ENCODE measurements around the gene C1orf21. TPM values are rescaled to one million over a fixed set of nuclear protein-coding genes. Genes with fewer than 3 reads are reported as not detected.

Gene C1orf21
- total RNA-seq, 2 experiments from 2014 or later = 1.9 to 2.2 TPM

DNA sequence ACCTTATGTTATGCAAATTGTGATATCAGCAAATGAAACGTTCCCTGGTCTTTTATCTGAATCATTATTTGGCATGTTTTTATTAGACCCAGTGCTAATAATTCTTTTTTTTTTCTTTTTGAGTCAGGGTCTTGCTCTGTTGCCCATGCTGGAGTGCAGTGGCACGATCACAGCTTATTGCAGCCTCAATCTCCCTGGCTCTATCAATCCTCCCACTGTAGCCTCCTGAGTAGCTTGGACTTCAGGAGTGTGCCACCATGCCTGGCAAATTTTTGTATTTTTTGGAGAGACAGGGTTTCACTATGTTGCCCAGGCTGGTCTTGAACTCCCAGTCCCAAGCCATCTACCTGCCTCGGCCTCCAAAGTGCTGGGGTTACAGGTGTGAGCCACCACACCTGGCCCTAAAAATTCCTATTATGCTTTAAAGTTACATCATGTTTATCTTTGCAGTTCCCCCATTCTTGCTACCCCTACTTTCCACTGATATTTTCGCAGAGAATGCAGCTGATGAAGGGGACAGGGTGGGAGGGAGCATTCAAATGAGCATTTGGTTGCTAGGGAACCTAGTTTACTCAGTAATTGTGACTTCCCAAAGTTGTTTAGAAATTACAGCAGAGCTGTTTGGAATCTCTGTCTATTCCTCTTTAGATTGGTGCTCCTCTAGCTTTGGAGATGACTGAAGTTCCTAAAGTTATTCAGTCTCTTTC, 18.4 kb downstream of the C1orf21 start:
- H3K9me3 Mint-ChIP-seq = no peaks in the 10 kb centered on the region
- intact Hi-C loops (cut with micrococcal nuclease) = no loop called here
- H3K4me3 Mint-ChIP-seq = no peak overlapping the region
- H3K4me1 Mint-ChIP-seq (ENCODE audit: low read depth) = no peaks in the 10 kb centered on the region
- H3K27me3 Mint-ChIP-seq = peaks cover 2% of the 10 kb centered on the region
- no peak for DNase-seq
- ChIA-PET CTCF (no interaction called here), POLR2A (no interaction called here)
- no peak overlapping the region for H3K27ac Mint-ChIP-seq
- H3K36me3 Mint-ChIP-seq = no peaks in the 10 kb centered on the region

DNA sequence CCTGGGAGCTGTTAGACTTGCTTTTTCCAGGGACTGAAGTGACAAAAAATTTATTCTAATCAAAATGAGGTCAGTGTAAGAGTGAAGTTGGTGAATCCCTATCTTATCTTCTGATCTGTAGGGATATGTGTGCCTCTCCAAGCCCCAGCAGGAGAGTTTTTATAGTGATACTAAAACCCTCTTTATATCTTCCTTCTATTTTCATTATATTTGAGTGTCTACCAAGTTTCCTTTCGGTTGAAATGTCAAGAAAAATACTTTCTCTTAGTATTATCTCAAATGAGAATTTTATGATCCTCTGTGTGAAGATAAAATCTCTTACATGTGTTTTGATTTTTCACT, 18.9 kb downstream of the C1orf21 start:
- POLR2A ChIA-PET = no interaction called here
- H3K9me3 Mint-ChIP-seq = no peaks in the 10 kb centered on the region
- CTCF ChIA-PET = no interaction called here
- H3K36me3 Mint-ChIP-seq = no peaks in the 10 kb centered on the region
- H3K4me1 Mint-ChIP-seq (ENCODE audit: low read depth) = no peaks in the 10 kb centered on the region
- intact Hi-C loops (cut with micrococcal nuclease) = no loop called here
- H3K27me3 Mint-ChIP-seq = peaks cover 2% of the 10 kb centered on the region
- no peak overlapping the region for H3K4me3 Mint-ChIP-seq
- H3K27ac Mint-ChIP-seq = no peak overlapping the region
- DNase-seq = no peak

DNA sequence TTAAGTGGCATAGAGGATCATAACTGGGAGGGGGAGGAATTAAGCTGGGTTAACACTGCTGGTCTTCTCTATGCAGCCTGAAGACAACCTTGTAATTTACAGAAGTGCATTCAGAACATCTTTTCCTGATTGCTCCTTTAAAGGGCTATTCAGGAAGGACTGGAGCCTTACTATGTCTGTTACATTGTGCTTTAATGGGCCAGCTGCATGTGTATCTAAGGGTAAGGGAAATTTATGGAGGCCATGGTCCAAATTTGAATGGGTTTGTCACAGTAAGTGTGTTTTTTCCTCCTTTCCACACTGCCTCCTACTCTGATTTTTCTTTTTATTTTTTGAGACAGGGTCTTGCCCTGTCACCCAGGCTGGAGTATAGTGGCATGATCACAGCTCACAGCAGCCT, 19.6 kb downstream of the C1orf21 start:
- Mint-ChIP-seq H3K9me3 (no peaks in the 10 kb centered on the region), H3K27me3 (peaks cover 2% of the 10 kb centered on the region), H3K27ac (no peak overlapping the region), H3K4me1 (ENCODE audit: low read depth) (no peaks in the 10 kb centered on the region), H3K36me3 (no peaks in the 10 kb centered on the region), H3K4me3 (no peak overlapping the region)
- no peak for DNase-seq
- intact Hi-C loops (cut with micrococcal nuclease) = no loop called here
- CTCF ChIA-PET = interaction anchor here (0.7 kb wide), 1 partner anchor 257 kb away, joined by 3 read pairs; no protein-coding TSS in a partner anchor
- POLR2A ChIA-PET = no interaction called here

- H3K36me3 Mint-ChIP-seq = no peaks in the 10 kb centered on the region
- H3K9me3 Mint-ChIP-seq = no peaks in the 10 kb centered on the region
- POLR2A ChIA-PET = no interaction called here
- H3K4me1 Mint-ChIP-seq (ENCODE audit: low read depth) = no peaks in the 10 kb centered on the region
- CTCF ChIA-PET = interaction anchor here (0.7 kb wide), 1 partner anchor 26 kb away, joined by 4 read pairs; no protein-coding TSS in a partner anchor
- H3K4me3 Mint-ChIP-seq = no peak overlapping the region
- intact Hi-C loops (cut with micrococcal nuclease) = no loop called here
- H3K27me3 Mint-ChIP-seq = no peaks in the 10 kb centered on the region
- no peak for DNase-seq
- no peak overlapping the region for H3K27ac Mint-ChIP-seq
Observed at GRCh38 chr1:184407816-184408510, 21.1 kb downstream of the C1orf21 start.

GRCh38 chr1:184408580-184408979, 21.8 kb downstream of the C1orf21 start:
- no peaks in the 10 kb centered on the region for H3K4me1 Mint-ChIP-seq (ENCODE audit: low read depth)
- intact Hi-C loops (cut with micrococcal nuclease) = no loop called here
- CTCF ChIA-PET = interaction anchor here (0.7 kb wide), 1 partner anchor 27 kb away, joined by 4 read pairs; no protein-coding TSS in a partner anchor
- H3K27ac Mint-ChIP-seq = no peak overlapping the region
- no peaks in the 10 kb centered on the region for H3K9me3 Mint-ChIP-seq
- peaks cover 5% of the 10 kb centered on the region for H3K27me3 Mint-ChIP-seq
- no peaks in the 10 kb centered on the region for H3K36me3 Mint-ChIP-seq
- DNase-seq = no peak
- POLR2A ChIA-PET = no interaction called here
- no peak overlapping the region for H3K4me3 Mint-ChIP-seq

GRCh38 chr1:184409011-184409410, 22.2 kb downstream of the C1orf21 start:
- POLR2A ChIA-PET = no interaction called here
- Mint-ChIP-seq H3K4me1 (ENCODE audit: low read depth) (no peaks in the 10 kb centered on the region), H3K27ac (no peak overlapping the region), H3K9me3 (no peaks in the 10 kb centered on the region), H3K27me3 (peaks cover 8% of the 10 kb centered on the region), H3K4me3 (no peak overlapping the region), H3K36me3 (no peaks in the 10 kb centered on the region)
- CTCF ChIA-PET = interaction anchor here (0.7 kb wide), 1 partner anchor 27 kb away, joined by 4 read pairs; no protein-coding TSS in a partner anchor
- intact Hi-C loops (cut with micrococcal nuclease) = no loop called here
- DNase-seq = no peak

- Mint-ChIP-seq H3K4me3 (no peak overlapping the region), H3K36me3 (no peaks in the 10 kb centered on the region), H3K9me3 (no peaks in the 10 kb centered on the region), H3K4me1 (ENCODE audit: low read depth) (no peaks in the 10 kb centered on the region), H3K27me3 (peaks cover 17% of the 10 kb centered on the region), H3K27ac (no peak overlapping the region)
- POLR2A ChIA-PET = no interaction called here
- intact Hi-C loops (cut with micrococcal nuclease) = no loop called here
- no peak for DNase-seq
- CTCF ChIA-PET = no interaction called here
Observed at GRCh38 chr1:184412472-184412871, 25.6 kb downstream of the C1orf21 start.

- H3K4me1 Mint-ChIP-seq (ENCODE audit: low read depth) = no peaks in the 10 kb centered on the region
- no peak overlapping the region for H3K27ac Mint-ChIP-seq
- H3K36me3 Mint-ChIP-seq = no peaks in the 10 kb centered on the region
- ChIA-PET CTCF (no interaction called here), POLR2A (no interaction called here)
- H3K27me3 Mint-ChIP-seq = peaks cover 21% of the 10 kb centered on the region
- H3K4me3 Mint-ChIP-seq = no peak overlapping the region
- intact Hi-C loops (cut with micrococcal nuclease) = no loop called here
- DNase-seq = no peak
- no peaks in the 10 kb centered on the region for H3K9me3 Mint-ChIP-seq
Observed at GRCh38 chr1:184416481-184416880, 29.7 kb downstream of the C1orf21 start.

- H3K36me3 Mint-ChIP-seq = no peaks in the 10 kb centered on the region
- peaks cover 21% of the 10 kb centered on the region for H3K27me3 Mint-ChIP-seq
- no peaks in the 10 kb centered on the region for H3K9me3 Mint-ChIP-seq
- ChIA-PET POLR2A (no interaction called here), CTCF (no interaction called here)
- DNase-seq = no peak
- H3K27ac Mint-ChIP-seq = no peak overlapping the region
- H3K4me3 Mint-ChIP-seq = no peak overlapping the region
- H3K4me1 Mint-ChIP-seq (ENCODE audit: low read depth) = no peaks in the 10 kb centered on the region
- intact Hi-C loops (cut with micrococcal nuclease) = no loop called here
Observed at GRCh38 chr1:184416946-184417345, 30.1 kb downstream of the C1orf21 start.

DNA sequence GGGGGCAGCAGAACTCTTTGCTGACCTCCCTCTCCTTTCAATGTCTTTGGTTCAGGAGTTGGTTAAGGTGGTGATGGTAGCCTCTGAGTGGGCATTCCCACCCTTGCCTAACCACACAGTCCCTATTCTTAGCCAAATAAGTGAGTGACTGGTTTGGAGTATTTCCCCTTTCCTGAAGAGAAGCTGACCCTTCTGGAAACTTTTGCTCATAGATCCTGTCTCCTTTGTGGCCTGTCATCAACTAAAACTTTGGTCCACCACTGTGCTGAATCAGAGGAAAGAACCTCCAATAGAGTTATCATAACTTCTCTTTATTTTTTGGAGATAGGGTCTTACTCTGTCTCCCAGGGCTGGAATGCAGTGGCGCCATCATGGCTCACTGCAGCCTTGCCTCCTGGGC, 31.1 kb downstream of the C1orf21 start:
- CTCF ChIA-PET = no interaction called here

DNA sequence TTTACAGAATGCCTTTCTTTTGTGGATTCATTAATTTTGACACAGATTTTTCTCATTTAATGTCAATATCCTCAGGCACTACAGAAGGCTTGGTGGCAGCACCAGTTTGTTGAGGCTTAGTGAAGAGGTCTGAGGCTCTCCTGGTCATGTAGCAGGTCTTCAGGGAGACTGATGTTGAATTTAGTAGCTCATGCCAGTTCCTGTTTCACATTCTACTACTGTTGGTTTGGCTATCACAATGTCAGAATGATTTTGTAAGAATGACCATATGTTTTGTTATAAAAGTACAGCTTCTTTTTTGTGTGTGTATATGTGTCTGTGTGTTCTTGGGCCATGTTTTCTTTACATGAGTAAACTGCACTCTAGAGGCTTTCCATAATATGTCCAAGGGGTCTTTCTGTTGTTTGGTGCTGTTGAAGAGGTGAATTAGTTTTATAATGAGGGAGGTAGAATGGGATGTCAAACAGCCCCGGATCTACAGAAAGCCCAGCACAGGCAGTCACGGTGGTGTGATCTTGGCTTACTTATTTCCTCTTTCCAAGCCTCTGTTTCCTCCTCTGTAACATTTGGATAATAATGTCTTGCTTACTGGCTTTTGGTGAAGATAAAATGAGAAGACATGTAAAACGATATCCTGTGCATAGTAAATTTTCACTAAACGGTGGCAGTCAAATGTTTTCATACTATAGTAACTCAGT, 32.0 kb downstream of the C1orf21 start:
- Mint-ChIP-seq H3K36me3 (no peaks in the 10 kb centered on the region), H3K27ac (no peak overlapping the region), H3K9me3 (no peaks in the 10 kb centered on the region), H3K4me1 (ENCODE audit: low read depth) (no peaks in the 10 kb centered on the region), H3K4me3 (no peak overlapping the region), H3K27me3 (peaks cover 19% of the 10 kb centered on the region)
- no peak for DNase-seq
- POLR2A ChIA-PET = no interaction called here
- intact Hi-C loops (cut with micrococcal nuclease) = no loop called here
- CTCF ChIA-PET = no interaction called here

More for the DNA sequence above, 31.1 kb downstream of the C1orf21 start:
- H3K36me3 Mint-ChIP-seq = no peaks in the 10 kb centered on the region
- H3K27me3 Mint-ChIP-seq = peaks cover 21% of the 10 kb centered on the region
- no peaks in the 10 kb centered on the region for H3K9me3 Mint-ChIP-seq
- H3K4me3 Mint-ChIP-seq = no peak overlapping the region
- intact Hi-C loops (cut with micrococcal nuclease) = no loop called here
- no peaks in the 10 kb centered on the region for H3K4me1 Mint-ChIP-seq (ENCODE audit: low read depth)
- no peak overlapping the region for H3K27ac Mint-ChIP-seq
- no peak for DNase-seq
- POLR2A ChIA-PET = no interaction called here

DNA sequence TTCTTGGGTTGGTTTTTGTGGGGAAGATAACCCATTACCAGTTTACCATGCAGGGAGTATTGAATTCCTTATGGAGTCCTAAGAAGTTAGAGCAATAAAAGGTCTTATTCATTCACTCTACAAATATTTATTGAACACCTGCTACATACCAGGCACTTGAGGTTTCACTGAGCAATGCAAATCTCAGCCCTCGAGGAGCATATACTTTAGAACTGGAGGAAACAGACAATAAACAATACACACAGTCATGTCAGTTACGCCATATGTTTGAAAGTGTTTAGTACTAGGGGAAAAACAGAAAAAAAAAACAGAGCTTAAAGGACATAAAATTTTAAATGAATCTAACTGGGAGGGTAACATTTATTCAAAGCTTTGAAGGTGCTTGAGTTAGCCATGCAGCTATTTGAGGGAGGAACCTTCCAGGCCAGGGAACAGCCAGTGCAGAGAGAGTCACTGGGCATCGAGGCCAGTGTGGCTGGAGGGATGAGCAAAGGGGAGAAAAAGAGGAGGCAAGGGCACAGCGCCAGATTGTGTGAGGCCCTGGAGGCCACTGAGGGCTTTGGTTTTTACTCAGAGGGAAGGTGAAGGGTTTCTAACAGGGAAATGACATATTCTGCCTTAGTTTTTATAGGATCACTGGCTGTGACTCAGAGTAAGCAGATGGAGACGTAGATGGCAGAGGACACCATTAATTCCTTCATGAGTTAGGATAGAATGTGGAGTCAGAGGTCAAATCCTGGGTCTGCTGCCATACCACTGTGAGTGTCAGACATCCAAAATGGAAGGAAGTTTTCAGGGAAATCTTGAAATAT, 32.7 kb downstream of the C1orf21 start:
- Mint-ChIP-seq H3K27ac (no peak overlapping the region), H3K9me3 (no peaks in the 10 kb centered on the region), H3K36me3 (no peaks in the 10 kb centered on the region), H3K4me1 (ENCODE audit: low read depth) (no peaks in the 10 kb centered on the region), H3K4me3 (no peak overlapping the region), H3K27me3 (peaks cover 22% of the 10 kb centered on the region)
- ChIA-PET CTCF (no interaction called here), POLR2A (no interaction called here)
- intact Hi-C loops (cut with micrococcal nuclease) = no loop called here
- DNase-seq = no peak
